ENCODE measurements around the gene RXFP4.

DNA sequence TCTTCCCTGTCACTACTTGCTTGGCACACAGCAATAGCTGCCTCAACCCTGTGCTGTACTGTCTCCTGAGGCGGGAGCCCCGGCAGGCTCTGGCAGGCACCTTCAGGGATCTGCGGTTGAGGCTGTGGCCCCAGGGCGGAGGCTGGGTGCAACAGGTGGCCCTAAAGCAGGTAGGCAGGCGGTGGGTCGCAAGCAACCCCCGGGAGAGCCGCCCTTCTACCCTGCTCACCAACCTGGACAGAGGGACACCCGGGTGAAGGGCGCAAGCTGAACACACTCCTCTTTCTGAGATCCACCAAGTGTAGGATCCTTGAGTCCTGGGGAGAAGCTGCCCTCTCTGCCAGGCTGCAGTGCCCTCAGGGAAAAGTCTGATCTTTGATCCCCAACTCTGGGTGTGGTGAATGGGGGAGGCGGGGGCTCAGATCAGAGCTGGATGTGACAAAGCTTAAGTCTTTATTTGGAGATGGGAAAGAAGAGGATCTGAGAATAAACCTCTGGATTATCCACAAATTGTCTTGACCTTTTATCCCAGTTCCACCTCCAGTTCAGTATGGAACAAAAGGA, 1.2 kb downstream of the RXFP4 start:
- TF ChIP-seq, protein P1, sequence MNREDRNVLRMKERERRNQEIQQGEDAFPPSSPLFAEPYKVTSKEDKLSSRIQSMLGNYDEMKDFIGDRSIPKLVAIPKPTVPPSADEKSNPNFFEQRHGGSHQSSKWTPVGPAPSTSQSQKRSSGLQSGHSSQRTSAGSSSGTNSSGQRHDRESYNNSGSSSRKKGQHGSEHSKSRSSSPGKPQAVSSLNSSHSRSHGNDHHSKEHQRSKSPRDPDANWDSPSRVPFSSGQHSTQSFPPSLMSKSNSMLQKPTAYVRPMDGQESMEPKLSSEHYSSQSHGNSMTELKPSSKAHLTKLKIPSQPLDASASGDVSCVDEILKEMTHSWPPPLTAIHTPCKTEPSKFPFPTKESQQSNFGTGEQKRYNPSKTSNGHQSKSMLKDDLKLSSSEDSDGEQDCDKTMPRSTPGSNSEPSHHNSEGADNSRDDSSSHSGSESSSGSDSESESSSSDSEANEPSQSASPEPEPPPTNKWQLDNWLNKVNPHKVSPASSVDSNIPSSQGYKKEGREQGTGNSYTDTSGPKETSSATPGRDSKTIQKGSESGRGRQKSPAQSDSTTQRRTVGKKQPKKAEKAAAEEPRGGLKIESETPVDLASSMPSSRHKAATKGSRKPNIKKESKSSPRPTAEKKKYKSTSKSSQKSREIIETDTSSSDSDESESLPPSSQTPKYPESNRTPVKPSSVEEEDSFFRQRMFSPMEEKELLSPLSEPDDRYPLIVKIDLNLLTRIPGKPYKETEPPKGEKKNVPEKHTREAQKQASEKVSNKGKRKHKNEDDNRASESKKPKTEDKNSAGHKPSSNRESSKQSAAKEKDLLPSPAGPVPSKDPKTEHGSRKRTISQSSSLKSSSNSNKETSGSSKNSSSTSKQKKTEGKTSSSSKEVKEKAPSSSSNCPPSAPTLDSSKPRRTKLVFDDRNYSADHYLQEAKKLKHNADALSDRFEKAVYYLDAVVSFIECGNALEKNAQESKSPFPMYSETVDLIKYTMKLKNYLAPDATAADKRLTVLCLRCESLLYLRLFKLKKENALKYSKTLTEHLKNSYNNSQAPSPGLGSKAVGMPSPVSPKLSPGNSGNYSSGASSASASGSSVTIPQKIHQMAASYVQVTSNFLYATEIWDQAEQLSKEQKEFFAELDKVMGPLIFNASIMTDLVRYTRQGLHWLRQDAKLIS (CRISPR knock-in tag; IDR thresholded peaks at IDR 0.05): no peak
- no peak for TF ChIP-seq ZNF589 (CRISPR knock-in tag; IDR thresholded peaks at IDR 0.05; ENCODE audit: low read depth)
- no peak for TF ChIP-seq POLR3A (IDR thresholded peaks at IDR 0.05; ENCODE audit: borderline replicate concordance, extremely low read depth, insufficient read depth, insufficient read length)
